ENCODE measurements around the gene MVB12B.
"Not testable (repeated sequence)": the region's sequence is repeated elsewhere in the genome, so short reads cannot be mapped to it uniquely, and the experiment has no call there.

The MVB12B gene

DNA sequence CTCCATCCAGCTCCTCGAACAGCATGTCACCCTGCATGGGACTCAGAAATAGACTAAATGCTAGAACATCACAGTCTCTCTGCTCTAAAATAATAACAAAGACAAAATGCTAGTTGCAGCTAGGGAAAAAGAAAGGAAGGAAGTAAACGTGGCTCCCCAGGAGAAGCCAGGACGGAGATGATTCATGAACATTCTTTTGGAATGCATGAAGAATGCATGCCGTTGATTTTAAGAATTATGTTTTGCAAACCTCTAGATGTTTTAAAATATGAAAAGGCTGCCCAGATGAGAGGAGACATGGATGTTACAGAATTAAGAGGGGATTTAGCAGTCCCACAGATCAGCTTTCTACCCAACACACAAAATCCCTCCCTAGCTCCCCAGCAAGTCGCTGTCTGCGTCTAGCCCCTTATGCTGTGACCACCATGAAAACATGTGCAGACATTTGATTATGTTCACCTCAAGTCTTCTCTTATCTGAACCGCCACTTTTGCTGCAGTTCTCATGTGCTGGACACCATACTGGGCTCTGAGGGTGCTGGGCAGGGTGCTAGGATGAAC, 147.7 kb downstream of the MVB12B start:
- peak; percentile 81 for DNase-seq (ENCODE audit: low spot score)

DNA sequence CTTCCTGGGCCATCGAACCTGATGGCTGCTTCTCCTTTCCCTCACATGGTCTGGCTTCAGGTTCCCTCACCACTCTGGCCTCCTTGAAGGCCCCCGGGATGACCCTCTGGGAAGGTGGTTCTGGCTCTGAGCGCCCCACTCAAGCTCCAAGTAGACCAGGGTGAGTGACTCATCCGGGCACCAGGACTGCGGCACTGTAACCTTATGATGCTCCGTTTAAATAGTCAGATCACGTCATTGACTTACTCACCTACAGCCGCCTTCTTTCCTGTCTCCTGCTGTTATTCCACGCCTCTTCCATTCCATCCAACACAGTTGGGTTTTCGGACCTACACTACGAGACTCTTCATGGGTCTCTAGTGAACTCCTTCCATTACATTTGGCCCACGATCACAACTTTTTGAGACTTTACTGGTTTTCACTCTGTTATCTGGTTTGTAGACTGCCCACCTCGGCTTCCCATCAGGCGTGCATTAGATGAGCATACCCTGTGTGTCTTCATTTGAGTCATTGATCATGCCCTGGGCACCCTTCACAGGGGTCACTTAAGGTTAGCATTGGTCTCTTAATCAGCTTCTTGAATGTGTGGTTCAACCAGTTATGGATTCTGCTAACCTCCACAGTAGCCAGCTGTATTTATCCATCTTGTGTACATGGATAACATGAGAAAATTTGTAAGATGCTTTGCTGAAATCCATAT, 148.3 kb downstream of the MVB12B start:
- DNase-seq (ENCODE audit: low spot score), result peak; percentile 38

GRCh38 chr9:126475933-126476555, 149.4 kb downstream of the MVB12B start:
- DNase-seq (ENCODE audit: low spot score), result no peak

GRCh38 chr9:126477432-126477831, 150.8 kb downstream of the MVB12B start:
- DNase-seq (ENCODE audit: low spot score), result not testable (repeated sequence)

DNA sequence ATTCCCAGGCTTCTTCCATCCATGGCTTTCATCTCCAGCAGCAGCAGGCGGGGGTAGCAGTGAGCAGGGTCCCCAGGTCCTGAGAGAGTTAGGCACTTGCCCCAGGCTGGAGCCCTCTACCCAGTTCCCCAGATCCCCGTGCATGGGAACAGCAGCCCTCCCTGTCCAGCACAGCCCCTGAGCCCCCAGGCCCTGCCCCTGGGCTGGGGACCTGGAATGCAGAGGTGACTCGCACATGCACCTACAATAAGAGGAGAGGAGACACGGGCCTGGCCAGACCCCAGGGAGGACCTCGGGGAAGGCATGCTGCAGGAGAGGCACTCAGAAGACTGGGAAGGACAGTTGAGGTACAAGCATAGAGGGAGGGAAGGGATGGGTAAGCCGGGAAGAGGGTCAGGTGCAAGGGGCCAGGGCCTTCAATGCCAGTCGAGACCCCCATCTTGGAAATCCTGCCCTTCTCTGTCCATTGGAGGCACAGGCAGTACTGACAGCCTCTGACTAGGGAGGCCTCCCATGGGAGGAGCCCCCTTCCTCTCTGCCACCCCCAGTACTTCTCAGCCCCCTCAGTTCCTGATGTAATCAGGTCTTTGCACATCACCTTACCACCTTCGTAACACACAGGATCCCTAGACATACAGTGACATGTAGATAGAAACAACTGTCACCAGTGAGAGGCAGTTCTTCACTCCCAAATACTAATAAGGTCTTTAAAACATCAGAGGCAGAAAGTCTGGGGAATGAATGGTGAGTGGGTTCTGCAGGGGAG, 151.8 kb downstream of the MVB12B start:
- DNase-seq (ENCODE audit: low spot score), result no peak

- DNase-seq (ENCODE audit: low spot score), result no peak
Measured at GRCh38 chr9:126479515-126479914, 152.9 kb downstream of the MVB12B start.

DNA sequence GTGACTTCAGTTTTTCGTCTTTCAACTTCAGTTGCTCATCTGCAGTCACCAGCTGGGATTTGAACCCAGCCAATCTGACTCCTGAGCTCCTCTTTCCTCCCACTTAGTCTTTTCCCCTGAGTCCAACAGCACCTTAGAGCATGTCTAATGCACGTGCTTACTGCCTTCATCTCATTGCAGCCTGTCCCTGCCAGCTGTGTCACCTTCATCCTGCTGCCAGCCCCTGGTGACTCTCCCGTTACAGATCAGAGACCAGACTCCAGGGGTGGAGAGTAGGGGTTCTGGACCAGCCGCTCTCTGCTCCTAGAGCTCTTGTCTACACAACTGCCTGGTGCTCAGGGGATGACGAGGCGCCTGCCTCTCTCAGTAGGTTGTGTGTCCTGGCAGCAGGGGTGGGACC, 154.2 kb downstream of the MVB12B start:
- DNase-seq (ENCODE audit: low spot score), result no peak

DNA sequence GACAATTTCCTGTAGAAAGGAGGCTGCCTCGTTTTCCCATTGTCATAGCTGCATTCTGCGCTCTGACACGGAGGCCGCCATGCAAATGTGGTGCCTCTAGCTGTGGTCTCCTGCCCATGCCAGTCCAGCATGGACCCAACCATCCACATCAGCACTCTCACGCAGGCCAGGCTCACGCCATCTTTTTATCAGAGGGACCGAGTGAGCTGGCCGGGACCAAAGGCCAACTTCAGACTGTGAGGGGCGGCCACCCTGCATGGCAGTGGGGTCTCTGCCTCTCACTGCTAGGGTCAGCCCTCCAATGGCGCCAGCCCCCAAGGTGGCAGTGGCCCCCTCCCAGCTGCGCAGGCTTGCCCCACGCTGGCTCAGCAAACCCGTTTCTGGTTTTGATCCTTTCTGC, 155.2 kb downstream of the MVB12B start:
- DNase-seq (ENCODE audit: low spot score), result no peak

- DNase-seq (ENCODE audit: low spot score), result peak; percentile 73
Measured at GRCh38 chr9:126482361-126483044, 155.9 kb downstream of the MVB12B start.

GRCh38 chr9:126483468-126484073, 156.9 kb downstream of the MVB12B start:
- no peak for DNase-seq (ENCODE audit: low spot score)

- DNase-seq (ENCODE audit: low spot score), result no peak
Measured at GRCh38 chr9:126485662-126486061, 159.0 kb downstream of the MVB12B start.

GRCh38 chr9:126486276-126486675, 159.6 kb downstream of the MVB12B start:
- DNase-seq (ENCODE audit: low spot score), result no peak

DNA sequence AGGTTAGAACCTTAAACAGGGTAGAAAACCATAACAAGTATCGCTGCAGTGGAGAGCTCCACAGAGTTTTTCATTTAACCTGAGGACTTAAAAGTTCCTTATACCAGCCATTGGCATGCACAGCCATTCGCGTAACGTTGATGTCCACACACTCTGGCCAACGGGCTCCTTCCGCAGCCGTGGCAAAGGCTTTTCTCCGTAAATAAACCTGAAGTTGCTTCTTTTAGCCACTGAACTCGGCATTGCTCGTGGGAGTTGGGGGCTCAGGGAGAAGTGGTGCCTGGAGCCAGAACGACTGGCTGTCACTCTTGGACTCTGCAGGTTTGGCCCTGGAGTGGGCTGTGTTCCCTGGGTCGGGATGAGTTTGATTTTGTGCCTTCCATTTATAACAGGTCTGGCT, 161.2 kb downstream of the MVB12B start:
- no peak for DNase-seq (ENCODE audit: low spot score)

DNA sequence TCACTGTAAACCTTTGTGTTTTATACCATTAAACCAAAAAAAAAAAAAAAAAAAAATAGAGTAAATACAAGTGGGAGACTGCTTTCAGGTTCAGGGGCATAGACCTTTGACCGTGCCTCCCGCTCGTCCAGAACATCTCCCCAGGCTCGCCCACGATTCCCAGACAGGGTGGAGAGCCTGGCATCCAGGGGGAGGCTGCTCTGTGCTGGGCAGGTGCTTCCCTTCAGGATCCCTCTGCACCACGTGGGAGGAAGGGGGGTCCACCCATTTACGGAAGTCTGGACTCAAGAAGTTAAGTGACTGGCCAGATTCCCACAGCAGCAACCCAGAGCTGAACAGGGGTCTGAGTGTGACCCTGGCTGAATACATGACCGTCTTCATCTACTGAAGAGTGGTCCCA, 161.7 kb downstream of the MVB12B start:
- no peak for DNase-seq (ENCODE audit: low spot score)

DNA sequence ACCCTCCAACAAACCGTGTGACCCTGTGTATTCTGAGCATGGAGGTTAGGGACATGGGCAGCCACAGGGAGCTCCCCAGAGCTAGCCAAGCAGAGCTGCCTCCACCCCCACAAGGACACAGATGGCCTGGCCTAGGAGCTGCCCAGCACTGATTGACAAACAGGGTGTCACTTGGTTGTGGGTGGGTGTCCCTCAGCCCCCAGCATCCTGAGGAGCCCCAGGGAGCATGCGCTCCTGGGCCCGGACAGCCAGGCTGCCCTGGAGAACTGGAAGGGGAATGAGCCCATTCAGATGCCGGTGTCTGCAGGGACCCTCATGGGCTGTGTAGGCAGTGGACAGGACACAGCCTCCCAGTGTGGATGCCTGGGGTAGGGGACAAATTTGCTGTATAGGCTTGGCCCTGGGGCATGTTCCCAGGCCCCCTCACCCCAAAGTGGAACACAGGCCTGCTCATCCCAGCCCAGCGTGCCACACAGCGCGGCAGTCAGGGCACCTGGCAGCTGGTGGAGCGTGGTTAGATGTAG, 162.3 kb downstream of the MVB12B start:
- DNase-seq (ENCODE audit: low spot score), result no peak

DNA sequence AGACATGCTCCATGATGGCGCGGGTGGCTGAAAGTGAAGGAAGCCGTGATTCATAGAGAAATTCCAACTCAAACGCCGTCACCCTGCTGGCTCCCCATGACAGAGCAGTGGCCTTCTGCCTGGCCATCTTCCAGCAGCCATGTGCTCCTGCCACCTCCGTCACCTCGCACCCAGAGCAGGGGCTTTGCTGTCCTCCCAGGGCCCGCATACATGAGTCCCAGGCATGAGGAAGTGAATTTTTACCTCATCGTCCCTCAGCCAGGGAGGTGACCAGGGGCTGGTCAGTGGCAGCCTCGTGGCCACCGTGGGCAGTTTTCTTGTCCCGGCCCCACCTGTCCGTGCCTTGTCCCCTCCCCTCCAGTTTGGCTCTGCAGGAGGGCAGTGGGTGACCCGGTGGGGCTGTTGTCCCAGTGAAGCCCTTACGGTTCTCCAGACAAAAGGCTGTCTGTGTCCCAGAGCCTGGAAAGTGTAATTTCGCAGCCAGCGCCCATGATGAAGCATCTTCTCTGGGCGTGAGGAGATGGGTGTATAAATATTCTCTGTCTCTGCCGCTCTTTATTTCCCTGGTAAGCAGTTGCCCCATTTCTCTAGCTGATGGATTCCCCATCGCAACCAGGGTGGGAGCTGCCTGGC, 163.1 kb downstream of the MVB12B start:
- DNase-seq (ENCODE audit: low spot score), result no peak

DNA sequence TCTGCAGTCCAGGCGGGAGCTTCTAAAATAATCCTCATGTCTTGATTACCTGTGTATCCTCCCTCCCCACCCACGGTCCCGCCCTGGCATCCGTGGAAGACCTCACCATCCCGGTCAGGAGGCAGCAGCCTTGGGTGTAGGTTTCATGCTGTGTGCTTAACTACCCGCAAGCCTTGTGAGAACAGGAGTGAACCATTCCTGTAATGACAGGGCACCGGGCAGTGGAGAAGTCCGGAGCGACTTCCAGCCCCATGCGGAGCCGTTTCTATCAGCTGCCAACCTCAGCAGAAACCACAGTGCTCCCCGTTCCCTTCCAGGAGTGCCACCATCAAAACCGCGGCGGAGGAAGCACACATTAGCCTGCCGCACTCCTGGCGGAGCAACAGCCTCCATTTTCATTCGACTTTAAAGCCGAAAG, 163.6 kb downstream of the MVB12B start:
- DNase-seq (ENCODE audit: low spot score), result no peak

- DNase-seq (ENCODE audit: low spot score), result peak; percentile 79
Measured at GRCh38 chr9:126490871-126491567, 164.4 kb downstream of the MVB12B start.

DNA sequence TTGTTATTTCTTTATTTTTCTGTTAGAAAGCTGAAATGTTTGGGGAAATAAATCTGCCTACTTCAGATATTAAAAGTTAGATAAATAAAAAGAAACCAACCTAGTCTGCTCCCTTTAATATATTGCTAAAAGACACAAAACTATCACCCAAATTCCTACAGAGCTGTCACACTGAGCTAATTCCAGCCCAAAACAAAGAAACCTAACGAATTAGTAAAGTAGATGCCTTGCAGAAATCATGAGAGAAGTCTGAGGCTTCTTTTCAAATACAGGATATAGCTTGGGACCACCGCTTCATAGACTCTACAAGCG, 164.9 kb downstream of the MVB12B start:
- no peak for DNase-seq (ENCODE audit: low spot score)

GRCh38 chr9:126491949-126492348, 165.3 kb downstream of the MVB12B start:
- no peak for DNase-seq (ENCODE audit: low spot score)

GRCh38 chr9:126494264-126494663, 167.6 kb downstream of the MVB12B start:
- DNase-seq (ENCODE audit: low spot score), result no peak
